Effector CD4-positive, alpha-beta T cell (primary cell): Measurements from ENCODE around the gene TAS1R1.

Experiments used
- DNase-seq: peaks from one replicate; pipeline ENCODE4 v3.0.0-alpha.2; 2020

The TAS1R1 gene

DNA sequence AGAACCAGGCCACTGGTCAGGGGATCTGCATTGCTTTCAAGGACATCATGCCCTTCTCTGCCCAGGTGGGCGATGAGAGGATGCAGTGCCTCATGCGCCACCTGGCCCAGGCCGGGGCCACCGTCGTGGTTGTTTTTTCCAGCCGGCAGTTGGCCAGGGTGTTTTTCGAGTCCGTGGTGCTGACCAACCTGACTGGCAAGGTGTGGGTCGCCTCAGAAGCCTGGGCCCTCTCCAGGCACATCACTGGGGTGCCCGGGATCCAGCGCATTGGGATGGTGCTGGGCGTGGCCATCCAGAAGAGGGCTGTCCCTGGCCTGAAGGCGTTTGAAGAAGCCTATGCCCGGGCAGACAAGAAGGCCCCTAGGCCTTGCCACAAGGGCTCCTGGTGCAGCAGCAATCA lies 19.7 kb downstream of the TAS1R1 start:
- no peak for DNase-seq

DNA sequence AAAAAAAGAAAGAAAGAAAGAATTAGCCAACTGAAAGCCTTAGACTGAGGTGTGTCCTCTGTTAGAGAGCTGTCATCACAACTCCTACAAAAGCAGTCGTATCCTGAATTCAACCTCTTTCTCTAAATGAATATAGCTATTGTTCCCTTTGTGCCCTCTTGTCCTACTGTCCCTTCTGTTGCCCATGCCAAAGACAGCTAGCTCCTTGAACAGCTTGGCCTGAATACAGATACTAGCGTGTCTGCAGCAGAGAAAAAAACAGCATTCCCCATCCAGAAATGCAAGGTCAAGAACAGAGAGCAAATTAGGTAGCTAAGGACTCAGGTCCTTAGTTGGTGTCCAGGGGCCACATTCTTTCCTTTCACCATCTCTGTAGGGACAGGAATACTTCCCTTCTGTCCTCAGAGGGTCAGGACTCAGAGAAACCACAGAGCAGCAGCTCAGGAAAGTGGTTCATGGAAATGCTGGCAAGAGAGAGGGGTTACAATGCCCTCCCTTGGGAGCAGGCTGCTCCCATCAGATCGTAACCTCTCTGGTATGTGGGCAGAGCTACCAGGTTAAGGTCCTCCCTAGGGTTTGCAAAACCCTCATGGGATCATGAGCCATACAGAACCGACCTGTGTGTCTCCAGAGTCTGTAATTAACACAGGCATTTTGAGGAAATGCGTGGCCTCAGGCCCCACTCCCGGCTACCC lies 22.9 kb downstream of the TAS1R1 start:
- no peak for DNase-seq

DNA sequence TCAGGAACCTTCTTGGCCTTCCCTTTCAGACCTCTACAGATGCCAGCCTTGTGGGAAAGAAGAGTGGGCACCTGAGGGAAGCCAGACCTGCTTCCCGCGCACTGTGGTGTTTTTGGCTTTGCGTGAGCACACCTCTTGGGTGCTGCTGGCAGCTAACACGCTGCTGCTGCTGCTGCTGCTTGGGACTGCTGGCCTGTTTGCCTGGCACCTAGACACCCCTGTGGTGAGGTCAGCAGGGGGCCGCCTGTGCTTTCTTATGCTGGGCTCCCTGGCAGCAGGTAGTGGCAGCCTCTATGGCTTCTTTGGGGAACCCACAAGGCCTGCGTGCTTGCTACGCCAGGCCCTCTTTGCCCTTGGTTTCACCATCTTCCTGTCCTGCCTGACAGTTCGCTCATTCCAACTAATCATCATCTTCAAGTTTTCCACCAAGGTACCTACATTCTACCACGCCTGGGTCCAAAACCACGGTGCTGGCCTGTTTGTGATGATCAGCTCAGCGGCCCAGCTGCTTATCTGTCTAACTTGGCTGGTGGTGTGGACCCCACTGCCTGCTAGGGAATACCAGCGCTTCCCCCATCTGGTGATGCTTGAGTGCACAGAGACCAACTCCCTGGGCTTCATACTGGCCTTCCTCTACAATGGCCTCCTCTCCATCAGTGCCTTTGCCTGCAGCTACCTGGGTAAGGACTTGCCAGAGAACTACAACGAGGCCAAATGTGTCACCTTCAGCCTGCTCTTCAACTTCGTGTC lies 23.7 kb downstream of the TAS1R1 start:
- no peak for DNase-seq

DNA sequence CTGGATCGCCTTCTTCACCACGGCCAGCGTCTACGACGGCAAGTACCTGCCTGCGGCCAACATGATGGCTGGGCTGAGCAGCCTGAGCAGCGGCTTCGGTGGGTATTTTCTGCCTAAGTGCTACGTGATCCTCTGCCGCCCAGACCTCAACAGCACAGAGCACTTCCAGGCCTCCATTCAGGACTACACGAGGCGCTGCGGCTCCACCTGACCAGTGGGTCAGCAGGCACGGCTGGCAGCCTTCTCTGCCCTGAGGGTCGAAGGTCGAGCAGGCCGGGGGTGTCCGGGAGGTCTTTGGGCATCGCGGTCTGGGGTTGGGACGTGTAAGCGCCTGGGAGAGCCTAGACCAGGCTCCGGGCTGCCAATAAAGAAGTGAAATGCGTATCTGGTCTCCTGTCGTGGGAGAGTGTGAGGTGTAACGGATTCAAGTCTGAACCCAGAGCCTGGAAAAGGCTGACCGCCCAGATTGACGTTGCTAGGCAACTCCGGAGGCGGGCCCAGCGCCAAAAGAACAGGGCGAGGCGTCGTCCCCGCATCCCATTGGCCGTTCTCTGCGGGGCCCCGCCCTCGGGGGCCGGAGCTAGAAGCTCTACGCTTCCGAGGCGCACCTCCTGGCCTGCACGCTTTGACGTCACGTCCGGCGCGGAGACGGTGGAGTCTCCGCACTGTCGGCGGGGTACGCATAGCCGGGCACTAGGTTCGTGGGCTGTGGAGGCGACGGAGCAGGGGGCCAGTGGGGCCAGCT lies 24.4 kb downstream of the TAS1R1 start, which contains the start of gene ZBTB48:
ZBTB48 (plus strand) TSS at position 621 of the 745 bp plus-strand sequence. CDS start 616 bp downstream, outside the sequence.
- DNase-seq = peak; percentile 96

DNA sequence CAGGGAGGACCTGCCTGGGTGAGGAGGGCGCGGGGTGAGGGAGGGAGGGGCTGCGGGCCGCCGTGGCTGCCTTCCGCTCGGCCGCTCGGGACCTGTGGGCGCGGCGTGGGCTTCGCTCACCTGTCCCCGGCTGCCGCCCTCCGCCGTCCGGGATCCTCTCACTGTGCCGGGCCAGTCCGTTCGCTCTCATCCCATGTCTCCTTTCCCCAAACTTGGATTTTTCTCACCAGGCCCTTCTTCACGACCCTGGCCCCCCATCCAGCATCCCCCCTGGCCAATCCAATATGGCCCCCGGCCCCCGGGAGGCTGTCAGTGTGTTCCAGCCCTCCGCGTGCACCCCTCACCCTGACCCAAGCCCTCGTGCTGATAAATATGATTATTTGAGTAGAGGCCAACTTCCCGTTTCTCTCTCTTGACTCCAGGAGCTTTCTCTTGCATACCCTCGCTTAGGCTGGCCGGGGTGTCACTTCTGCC lies 25.0 kb downstream of the TAS1R1 start:
- DNase-seq = no peak

DNA sequence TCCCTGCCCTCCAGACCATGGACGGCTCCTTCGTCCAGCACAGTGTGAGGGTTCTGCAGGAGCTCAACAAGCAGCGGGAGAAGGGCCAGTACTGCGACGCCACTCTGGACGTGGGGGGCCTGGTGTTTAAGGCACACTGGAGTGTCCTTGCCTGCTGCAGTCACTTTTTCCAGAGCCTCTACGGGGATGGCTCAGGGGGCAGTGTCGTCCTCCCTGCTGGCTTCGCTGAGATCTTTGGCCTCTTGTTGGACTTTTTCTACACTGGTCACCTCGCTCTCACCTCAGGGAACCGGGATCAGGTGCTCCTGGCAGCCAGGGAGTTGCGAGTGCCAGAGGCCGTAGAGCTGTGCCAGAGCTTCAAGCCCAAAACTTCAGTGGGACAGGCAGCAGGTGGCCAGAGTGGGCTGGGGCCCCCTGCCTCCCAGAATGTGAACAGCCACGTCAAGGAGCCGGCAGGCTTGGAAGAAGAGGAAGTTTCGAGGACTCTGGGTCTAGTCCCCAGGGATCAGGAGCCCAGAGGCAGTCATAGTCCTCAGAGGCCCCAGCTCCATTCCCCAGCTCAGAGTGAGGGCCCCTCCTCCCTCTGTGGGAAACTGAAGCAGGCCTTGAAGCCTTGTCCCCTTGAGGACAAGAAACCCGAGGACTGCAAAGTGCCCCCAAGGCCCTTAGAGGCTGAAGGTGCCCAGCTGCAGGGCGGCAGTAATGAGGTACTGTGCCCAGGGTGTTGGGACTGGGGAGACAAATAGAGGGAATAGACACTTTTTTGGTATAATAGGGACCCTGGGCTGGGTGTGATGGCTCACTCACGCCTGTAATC lies 25.7 kb downstream of the TAS1R1 start:
- no peak for DNase-seq

DNA sequence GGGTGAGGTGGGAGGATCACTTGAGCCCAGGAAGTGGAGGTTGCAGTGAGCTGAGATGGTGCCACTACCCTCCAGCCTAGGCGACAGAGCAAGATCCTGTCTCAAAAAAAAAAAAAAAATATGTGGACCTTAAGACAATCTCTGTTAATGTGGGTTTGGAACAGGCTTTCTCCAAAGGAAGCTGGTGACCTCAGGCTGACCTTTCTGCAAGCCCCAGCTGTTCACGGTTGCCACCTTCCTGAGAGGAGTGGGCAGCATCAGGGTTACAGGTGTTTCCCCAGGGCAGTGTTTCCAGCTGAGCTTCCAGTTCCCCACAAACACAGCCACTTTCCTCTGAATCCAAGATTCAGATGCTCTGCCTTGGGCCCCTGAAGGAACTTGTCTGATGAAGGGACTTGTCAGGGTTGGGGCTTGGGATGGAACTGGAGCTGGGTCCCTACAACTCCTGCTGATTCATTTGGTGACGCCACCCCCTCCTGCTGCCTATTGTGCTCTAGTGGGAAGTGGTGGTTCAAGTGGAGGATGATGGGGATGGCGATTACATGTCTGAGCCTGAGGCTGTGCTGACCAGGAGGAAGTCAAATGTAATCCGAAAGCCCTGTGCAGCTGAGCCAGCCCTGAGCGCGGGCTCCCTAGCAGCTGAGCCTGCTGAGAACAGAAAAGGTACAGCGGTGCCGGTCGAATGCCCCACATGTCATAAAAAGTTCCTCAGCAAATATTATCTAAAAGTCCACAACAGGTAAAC lies 26.6 kb downstream of the TAS1R1 start:
- DNase-seq = no peak

DNA sequence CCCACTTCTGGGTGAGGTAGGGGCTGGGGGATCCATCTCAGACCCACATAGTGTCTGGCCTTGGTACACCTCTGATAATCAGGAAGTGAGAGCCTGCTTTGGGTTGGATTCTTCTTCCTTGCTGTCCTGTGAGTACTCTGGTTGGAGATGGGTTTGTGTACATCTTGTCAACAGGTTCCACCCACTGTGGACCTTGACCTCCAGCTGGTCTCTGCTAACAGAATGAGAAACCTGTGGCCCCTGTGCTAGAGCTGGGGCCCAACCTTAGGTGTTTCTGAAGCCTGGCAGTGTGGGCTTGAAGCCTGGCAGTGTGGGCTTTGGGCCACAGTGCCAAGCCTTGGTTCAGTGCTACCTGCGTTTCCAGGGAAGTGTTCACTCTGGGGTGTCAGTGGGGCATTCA lies 27.3 kb downstream of the TAS1R1 start:
- DNase-seq = no peak

DNA sequence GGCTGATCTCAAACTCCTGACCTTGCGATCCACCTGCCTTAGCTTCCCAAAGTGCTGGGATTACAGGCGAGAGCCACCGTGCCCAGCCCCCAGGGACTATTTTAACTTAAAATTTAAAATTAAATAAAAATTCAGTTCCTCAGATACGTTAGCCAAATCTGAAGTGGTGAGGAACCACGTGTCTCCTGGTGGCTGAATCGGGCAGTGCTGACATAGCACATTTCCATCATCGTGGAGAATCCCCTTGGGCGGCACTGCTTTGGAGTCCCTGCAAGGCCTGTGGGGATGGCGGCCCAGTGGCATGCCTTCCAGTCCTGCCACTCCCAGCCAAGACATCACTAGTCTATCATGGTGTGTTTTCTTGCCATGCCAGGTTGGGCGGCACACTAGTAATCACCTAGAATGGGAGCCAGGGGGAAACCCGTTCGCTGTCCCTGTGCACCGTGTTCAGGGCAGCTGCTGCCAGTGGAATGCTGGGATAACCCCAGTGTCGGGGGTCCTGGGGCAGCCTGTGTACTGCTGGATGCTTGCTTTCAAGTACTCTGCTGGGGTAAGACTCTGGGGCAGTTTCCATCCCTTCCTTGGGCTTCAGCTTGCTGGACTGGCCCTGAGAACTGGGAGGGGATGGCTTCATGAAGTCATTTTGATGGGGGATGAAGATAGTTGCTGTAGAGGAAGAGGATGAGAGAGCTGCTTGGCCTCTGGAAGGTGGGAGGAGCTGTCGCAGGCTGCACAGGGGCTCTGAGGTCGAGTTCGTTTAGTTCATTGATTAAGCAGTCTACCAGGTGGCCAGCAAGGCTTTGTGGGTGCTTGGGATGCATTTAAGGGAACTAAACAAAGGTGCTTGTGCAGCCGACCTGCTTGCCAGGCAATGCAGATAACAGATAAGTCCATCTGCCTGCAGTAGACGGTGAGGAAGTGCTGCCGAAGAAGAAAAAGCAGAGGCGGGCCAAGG lies 29.3 kb downstream of the TAS1R1 start:
- DNase-seq = no peak

DNA sequence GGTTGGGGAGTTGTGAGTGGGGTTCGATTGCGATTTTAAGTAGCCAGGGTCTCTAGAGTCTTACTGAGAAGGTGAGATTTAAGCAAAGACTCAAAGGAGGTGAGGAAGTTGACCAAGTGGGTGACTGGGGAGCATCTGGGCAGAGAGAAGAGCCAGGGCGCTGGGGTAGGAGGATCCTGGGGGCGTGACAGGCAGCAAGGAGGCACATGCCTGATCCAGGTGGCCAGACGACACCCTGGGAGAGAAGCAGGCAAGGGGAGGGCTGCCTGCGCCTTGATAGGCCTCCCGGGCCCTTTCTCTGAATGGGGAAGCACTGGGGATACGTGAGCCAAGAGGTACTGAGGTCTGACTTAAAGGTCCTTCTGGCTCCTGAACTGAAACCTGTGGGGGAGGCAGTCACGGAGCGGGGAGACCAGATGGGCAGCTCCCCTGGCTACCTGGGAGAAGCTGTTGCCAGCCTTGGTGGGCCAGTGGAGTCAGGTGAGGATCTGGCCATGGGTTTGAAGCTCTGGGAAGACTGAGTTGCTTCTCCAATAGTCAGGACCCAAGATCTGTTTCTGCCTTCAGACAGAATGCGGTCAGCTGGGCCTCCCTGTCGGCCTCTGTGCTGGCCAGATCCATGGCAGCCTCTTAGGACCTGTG lies 30.1 kb downstream of the TAS1R1 start:
- DNase-seq = no peak

DNA sequence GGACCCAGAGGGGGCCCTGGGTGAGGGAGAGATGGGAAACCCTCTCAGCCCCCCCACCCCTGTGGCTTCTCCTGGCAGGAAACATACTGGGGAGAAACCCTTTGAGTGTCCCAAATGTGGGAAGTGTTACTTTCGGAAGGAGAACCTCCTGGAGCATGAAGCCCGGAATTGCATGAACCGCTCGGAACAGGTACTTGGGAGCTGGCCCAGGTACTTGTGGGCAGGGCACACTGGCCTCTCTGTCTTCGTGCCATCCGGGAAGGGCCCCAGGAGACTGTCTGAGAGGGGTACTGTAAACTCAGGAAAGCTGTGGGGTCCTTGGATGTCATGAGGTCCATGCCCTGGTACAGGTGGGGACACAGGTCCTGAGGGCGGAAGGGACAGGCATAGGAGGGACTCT lies 30.7 kb downstream of the TAS1R1 start:
- DNase-seq = no peak

DNA sequence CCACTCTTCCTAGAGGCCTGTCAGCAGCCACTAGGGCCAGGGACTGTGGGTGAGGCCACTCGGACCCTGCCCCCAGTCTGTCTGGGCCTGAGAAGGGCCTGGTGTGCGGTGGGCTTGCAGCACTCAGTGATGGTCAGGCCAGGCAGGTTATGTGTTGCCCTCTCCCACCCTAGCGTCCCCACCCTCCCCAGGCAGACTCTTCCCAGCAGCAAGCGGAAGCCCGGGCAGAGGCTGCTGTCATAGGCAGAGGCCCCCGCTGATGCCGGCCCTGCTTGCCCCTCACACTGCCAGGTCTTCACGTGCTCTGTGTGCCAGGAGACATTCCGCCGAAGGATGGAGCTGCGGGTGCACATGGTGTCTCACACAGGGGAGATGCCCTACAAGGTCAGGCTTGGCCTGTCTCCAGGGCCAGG lies 31.3 kb downstream of the TAS1R1 start:
- DNase-seq = no peak

DNA sequence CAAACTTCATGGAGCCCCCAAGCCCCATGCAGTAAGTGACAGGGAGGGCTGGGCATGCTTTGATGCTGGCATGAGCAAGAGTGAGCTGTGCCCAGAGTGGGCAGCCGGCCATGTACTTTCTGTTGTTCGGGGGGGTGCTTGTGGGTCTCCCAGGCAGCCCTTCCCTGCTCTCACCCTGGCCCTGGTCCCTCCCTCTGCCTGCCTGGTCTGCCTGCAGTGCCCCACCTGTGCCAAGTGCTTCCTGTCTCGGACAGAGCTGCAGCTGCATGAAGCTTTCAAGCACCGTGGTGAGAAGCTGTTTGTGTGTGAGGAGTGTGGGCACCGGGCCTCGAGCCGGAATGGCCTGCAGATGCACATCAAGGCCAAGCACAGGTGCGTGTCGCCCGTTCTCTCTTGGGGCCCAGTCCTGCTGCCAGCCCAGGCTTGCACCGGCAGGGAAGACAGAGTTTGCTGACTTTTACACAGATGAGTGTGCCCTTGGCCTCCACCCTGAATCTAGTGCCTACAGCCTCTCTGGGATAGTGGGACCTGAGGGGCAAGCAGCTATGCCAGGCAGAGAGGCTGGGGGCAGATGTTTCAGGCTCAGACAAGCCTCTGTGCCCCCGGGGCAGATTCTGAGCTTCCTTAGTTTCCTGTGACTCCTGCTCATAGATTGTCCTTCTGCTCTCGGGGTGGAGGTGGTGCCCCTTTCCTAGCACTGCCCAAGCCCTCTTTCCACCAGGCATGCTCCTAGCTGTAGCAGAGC lies 32.3 kb downstream of the TAS1R1 start:
- DNase-seq = no peak

DNA sequence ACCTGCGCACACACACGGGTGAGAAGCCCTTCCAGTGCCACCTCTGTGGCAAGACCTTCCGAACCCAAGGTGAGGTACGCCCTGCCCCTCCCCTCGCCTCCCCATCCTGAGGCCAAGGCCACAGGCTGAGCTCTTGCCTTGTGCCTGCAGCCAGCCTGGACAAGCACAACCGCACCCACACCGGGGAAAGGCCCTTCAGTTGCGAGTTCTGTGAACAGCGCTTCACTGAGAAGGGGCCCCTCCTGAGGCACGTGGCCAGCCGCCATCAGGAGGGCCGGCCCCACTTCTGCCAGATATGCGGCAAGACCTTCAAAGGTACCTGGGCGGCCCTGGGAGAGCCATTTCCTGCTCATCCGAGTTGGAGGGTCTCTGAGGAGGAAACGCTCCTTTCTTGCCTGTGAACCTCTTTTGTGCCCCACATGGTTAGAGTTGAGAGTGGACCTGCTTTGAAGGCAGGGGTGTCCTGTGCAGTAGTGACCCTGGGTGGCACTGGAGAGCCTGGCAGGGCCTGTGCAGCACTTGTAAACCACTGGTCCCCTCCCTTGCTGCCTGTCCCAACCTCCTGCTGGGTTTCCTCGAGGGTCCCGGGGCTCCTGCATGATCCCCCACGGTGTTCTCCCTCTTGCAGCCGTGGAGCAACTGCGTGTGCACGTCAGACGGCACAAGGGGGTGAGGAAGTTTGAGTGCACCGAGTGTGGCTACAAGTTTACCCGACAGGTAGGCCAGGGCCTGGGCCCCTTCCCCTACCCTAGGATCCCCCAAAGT lies 33.2 kb downstream of the TAS1R1 start:
- DNase-seq = no peak

DNA sequence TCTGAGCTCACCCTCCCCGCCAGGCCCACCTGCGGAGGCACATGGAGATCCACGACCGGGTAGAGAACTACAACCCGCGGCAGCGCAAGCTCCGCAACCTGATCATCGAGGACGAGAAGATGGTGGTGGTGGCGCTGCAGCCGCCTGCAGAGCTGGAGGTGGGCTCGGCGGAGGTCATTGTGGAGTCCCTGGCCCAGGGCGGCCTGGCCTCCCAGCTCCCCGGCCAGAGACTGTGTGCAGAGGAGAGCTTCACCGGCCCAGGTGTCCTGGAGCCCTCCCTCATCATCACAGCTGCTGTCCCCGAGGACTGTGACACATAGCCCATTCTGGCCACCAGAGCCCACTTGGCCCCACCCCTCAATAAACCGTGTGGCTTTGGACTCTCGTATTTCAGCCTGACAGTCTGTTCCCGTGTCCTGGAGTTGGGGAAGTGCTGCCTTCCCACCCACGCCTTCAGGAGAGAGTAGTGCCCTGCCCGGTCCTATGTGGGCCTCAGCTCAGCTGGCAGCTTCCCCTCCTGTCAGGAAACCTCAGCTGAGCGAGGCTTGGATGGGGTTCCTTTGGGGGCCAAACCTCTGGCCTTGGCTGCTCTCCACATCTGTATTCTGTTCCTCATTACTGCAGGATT lies 33.9 kb downstream of the TAS1R1 start:
- no peak for DNase-seq

DNA sequence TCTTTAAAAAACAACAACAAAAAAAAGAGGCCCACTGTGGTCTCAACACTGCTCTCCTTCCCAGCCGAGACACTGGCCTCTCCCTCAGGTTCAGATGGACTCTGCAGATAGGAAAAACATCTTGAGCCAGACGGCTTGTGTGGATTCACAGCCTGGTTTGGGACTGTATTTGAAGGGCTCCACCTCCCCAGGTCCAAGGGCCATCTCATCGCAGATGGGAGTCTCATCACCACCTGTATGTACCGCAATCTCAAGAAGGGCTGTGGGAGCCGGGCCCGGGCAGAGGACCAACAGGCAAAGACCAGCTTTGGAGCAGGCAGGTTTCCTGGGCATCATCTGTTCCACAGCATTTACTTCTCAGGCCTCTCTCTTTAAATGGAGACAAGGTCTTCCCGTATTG lies 34.9 kb downstream of the TAS1R1 start:
- DNase-seq = no peak

DNA sequence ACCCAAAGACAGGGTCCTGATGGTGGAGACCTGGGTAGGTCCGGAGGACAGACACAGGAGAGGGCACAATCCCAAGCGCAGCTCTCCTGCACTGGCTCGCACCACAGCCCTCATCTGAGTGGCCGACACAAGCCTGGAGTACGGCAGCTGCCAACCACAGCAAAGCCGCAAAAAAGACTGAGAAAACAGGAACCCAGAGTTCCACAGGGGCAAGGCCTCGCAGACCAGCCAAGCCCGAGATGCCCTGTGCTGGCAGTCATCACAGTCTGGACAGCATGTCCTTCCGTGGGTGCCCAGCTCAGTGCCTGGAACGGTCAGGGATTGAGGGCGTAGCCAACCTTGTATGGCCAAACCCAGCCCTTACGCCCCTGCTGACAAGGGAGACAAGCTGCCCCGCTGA lies 36.1 kb downstream of the TAS1R1 start:
- DNase-seq = no peak

DNA sequence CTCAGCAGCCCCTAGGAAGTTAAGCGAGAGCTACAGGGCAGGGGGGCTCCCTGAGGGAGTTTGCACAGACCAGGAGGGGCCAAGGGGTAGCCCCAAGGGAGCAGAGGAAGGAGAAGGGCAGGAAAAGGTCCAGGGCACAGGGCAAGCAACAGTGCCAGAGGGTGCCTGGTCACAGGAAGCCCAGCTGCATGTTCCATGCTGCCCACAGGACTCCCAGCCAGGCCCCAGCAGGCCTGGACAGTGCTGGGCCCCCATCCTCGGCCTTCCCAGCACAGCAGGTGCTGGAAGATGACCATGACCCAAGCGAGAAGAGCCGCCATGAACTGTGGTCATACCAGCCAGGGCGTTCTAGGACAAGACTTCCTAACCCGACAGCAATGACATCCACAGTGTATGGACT lies 36.5 kb downstream of the TAS1R1 start:
- no peak for DNase-seq
